ENCODE measurements around the gene MTFR1L.

MTFR1L gene

GRCh38 chr1:25808481-25809244, 11.1 kb upstream of the MTFR1L start:
- DNase-seq: no peak

DNA sequence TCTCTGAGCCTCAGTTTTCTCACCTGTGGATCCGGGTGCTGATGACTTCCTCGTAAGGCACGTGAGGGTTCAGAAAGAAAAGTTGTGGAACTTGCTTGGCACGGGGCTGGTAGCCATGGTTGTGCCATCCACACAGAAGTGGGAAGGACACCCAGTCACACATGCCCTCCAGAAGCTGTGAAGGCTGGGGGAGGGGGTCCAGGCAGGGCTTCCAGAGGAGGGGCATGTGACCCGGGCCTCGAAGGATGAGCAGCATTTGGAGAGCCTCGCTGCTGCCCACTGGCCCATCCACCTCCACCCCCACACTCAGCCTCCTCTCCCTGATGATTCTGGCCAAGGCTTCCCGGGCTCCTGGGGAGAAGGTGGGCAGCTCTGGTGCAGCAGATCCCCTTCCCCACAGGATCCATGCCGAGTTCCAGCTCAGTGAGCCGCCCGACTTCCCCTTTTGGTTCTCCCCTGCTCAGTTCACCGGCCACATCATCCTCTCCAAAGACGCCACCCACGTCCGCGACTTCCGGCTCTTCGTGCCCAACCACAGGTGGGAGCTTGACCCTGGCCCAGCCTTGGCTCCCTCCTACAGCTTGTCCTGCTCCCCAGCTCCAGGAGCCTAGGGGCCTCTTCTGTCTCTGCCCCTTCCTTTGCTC, 10.3 kb upstream of the MTFR1L start:
- DNase-seq: no peak

GRCh38 chr1:25809929-25810328, 9.8 kb upstream of the MTFR1L start:
- DNase-seq: no peak

GRCh38 chr1:25810341-25811299, 9.1 kb upstream of the MTFR1L start:
- no peak for DNase-seq

DNA sequence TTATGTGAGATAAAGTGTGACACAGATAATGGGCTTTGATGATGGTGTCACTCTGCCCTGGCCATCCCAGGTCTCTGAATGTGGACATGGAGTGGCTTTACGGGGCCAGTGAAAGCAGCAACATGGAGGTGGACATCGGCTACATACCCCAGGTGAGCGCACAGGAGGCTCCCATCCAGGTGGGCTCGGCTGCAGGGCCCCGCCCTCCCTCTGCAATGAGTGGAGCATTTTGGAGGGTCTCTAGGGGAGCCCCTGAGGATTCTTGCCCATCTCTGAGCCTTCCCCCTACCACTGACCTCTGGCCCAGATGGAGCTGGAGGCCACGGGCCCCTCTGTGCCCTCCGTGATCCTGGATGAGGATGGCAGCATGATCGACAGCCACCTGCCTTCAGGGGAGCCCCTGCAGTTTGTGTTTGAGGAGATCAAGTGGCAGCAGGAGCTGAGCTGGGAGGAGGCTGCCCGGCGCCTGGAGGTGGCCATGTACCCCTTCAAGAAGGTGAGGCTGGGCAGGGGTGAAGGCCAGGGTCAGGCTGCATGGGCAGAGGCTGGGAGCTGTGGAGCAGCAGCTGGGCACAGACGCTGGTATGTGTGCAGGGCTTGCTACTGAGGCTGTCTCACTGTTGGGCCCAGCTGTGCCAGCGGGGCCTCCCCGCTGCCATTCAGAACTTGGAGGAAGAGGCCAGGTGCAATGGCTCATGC, 8.2 kb upstream of the MTFR1L start:
- no peak for DNase-seq

GRCh38 chr1:25813071-25813733, 6.6 kb upstream of the MTFR1L start:
- DNase-seq: no peak

DNA sequence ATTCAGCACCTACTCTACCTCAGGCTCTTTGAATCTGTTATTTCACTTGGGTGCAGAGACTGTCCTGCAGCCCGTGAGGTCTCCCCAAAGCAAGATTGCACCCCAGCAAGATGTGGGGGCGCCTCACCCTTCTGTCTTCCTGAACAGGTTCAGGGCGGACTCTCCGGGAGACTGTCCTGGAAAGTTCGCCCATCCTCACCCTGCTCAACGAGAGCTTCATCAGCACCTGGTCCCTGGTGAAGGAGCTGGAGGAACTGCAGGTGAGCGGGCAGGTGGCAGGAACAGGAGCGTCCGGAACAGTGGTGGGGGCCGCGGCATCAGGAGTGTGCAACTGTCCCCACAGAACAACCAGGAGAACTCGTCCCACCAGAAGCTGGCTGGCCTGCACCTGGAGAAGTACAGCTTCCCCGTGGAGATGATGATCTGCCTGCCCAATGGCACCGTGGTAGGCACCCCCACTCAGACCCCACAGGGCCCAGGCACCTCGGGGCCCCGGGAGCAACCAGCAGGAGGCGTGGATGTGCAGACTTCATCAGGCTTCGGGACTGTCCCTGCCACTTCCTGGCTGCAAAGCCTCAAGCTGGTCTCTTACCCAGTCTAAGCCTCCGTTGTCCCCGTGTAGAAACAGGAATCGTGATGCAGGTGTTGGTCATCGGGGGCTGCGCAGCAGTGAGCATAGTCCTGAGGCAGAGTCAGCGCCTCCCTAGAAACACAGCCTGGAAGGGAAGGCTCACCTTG, 5.9 kb upstream of the MTFR1L start:
- DNase-seq: no peak

- DNase-seq: no peak
These were observed 5.1 kb upstream of the MTFR1L start for GRCh38 chr1:25814549-25815087.

DNA sequence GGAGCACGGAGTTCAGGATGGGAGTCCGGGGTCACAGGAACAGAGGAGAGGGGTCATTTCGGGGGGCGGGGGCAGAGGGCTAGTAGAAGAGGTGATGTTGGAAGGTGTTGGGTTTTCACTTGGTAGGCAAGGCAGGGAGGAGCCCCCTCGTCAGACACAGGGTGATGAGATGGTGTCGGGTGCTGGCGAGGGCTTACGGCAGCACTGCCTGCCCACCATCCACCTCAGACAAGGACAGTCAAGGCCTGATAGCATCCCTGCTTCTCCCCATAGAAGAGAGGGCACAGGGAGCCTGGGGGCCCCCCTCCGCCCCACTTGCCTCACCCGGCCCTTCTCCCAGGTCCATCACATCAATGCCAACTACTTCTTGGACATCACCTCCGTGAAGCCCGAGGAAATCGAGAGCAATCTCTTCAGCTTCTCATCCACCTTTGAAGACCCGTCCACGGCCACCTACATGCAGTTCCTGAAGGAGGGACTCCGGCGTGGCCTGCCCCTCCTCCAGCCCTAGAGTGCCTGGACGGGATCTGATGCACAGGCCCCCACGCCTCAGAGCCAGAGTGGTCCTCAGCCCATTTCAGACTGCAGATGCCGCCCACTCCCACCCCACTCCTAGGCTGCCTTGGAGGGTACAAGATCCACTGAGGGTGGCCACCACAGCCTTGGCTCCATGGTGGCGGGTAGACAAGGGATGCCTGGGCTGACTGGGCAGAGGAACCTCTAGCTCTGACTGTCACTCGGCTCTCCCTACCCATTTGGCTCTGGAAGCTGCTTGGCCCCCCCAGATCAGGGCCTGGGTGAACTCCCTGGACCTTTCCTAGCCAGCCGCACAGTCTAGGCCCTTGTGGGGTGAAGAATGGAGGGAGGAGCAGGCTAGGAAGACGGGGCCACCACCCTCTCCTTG, 4.3 kb upstream of the MTFR1L start:
- DNase-seq: no peak

- no peak for DNase-seq
These were observed 3.5 kb upstream of the MTFR1L start for GRCh38 chr1:25816112-25816718.

DNA sequence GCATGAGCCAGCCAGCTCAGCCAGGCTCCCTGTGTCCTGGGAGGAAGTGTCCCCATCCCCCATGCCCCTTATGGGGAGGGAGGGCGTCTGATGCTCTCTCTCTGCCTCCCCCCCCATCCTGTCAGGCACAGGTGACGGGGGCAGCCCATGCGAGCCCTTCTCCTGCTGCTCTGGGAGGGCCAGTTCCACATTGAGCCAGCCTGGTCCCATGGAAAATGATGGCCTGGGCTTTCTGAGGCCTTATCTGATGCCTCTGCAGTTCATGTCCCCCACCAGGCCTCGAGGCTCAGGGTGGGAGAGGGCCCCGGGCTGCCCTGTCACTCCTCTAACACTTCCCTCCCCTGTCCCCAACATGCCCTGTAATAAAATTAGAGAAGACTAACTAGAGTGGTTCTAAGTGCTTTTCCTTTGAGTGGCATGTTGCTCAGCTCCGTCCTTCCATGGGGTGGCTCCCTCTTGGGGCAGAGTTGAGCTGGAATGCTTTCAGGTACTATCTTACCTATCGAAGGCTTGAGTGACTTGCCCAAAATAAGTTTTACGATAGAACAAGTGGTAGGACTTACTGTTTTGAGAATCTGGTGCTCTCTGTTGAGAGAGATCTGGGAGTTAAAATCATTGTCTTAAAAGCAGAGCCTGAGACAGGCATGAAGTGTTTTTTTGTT, 1.8 kb upstream of the MTFR1L start:
- DNase-seq: no peak

- no peak for DNase-seq
These were observed 1.2 kb upstream of the MTFR1L start for GRCh38 chr1:25818569-25818968.

GRCh38 chr1:25820247-25821111, 725 bp downstream of the MTFR1L start:
- peak; percentile 31 for DNase-seq

- no peak for DNase-seq
These were observed 1.3 kb downstream of the MTFR1L start for GRCh38 chr1:25821112-25821476.

DNA sequence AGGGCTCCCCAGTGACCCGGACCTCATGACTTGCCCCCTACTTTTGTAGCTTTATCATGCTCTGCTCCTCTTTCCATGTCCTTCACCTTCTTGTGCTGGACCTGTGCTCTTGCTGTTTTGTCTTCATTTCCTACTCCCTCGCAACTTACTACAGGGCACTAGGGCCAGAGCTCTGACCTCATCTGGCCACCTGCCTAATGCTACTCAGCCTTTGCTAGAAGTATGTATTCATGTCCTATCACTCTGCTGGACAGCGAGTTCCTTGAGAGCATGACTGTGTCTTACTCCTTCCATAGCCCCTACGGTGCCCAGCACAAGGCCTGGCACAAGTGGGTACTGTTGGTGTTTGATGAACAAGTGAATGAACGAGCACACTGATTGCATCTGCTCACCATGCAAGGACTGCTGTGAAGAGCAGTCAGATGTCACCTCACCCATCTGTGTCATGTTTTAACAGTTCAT, 1.9 kb downstream of the MTFR1L start:
- DNase-seq: no peak

DNA sequence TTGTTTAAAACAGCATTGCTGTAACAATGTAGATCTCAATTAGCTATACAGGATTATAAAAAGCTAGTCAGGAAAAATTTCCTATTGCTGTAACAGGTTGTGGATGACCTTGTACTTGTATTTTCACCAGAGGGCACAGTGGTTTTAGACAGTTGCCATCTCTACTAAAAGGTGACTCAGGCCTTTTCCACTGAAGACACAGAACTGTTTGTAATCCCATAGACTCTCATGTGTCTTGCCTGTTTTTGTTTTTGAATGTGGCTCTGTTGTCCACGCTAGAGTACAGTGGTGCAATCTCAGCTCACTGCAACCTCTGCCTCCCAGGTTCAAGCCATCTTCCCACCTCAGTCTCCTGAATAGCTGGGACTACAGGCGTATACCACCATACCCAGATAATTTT, 5.9 kb downstream of the MTFR1L start:
- DNase-seq: no peak

GRCh38 chr1:25826571-25826970, 6.8 kb downstream of the MTFR1L start:
- no peak for DNase-seq

DNA sequence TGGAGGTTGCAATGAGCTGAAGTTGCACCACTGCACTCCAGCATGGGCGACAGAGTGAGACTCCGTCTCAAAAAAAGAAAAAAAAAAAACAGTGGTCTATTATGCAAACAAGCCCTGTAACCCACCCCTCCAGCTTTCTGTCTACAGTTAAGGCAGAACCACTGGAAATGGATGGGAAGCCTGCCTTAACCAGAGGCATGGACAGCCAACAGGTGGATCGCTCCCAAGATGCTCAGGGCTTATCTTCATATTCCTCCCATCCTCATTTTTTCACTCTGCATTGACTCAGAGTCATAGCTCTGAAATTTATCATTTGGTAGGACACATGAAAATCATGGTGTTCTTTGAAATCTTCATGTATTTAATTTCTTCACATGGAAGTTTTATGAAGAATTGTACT, 8.7 kb downstream of the MTFR1L start:
- no peak for DNase-seq
